Skeletal muscle tissue (tissue), 4 donors: ENCODE results near the gene TMEM91. TPM values are rescaled to one million over a fixed set of nuclear protein-coding genes. Genes with fewer than 3 reads are reported as not detected.

ENCODE experiments used
- H3K27ac ChIP-seq: one replicate; pipeline ENCODE4 v1.7.0; 2013; ENCODE audit warnings: mild to moderate bottlenecking, low read depth, low read length, inconsistent platforms
- H3K27me3 ChIP-seq, 3 donors: one replicate each; pipeline ENCODE4 v1.7.0; 2013; ENCODE audit warnings: low read length in 3 of 3; ENCODE audit not compliant: control insufficient read depth in 3 of 3, insufficient read depth in 3 of 3
- H3K36me3 ChIP-seq, 3 donors: one replicate each; pipeline ENCODE4 v1.7.0; 2013; ENCODE audit warnings: low read length in 3 of 3; ENCODE audit not compliant: control insufficient read depth in 3 of 3, insufficient read depth in 3 of 3
- H3K4me1 ChIP-seq, 3 donors: one replicate each; pipeline ENCODE4 v1.7.0; 2013; ENCODE audit warnings: low read length in 3 of 3, mild to moderate bottlenecking in 3 of 3; ENCODE audit not compliant: control insufficient read depth in 3 of 3, insufficient read depth in 3 of 3
- H3K4me3 ChIP-seq, 3 donors: one replicate each; pipeline ENCODE4 v1.7.0; 2013; ENCODE audit warnings: low read length in 3 of 3
- H3K9ac ChIP-seq, 3 donors: one replicate each; pipeline ENCODE4 v1.7.0; 2013; ENCODE audit warnings: low read length in 3 of 3, mild to moderate bottlenecking in 3 of 3, moderate library complexity in 2 of 3, low read depth in 1 of 3
- H3K9me3 ChIP-seq, 3 donors: one replicate each; pipeline ENCODE4 v1.7.0; 2013; ENCODE audit warnings: low read length in 3 of 3; ENCODE audit not compliant: control insufficient read depth in 3 of 3
- total RNA-seq: library from RNA; depleted of rRNA; stranded (reverse); fragments of >200 nt; gene quantifications from one replicate; pipeline ENCODE4 v1.2.3, GENCODE V29; 2014
- donor health status: Osteomylitis.

TMEM91 gene
- total RNA-seq, 1 donor from 2014 or later: 2.1 TPM

GRCh38 chr19:41425174-41426115 lies 49.1 kb downstream of the TMEM91 start:
- Histone ChIP-seq H3K9ac (peak overlapping the region in 1 of 3 donors; percentile 80), H3K4me1 (peaks cover 16 to 29% (median 28%) of the 10 kb centered on the region in 3 donors), H3K36me3 (peaks cover 51 to 57% (median 56%) of the 10 kb centered on the region in 3 donors), H3K9me3 (no peaks in the 10 kb centered on the region), H3K27ac (no peak overlapping the region), H3K27me3 (no peaks in the 10 kb centered on the region), H3K4me3 (no peak overlapping the region)

- Histone ChIP-seq H3K27me3 (no peaks in the 10 kb centered on the region), H3K4me3 (peak overlapping the region; percentile 19 to 73 (median 68)), H3K4me1 (peaks cover 22 to 37% (median 37%) of the 10 kb centered on the region in 3 donors), H3K9me3 (no peaks in the 10 kb centered on the region), H3K36me3 (peaks cover 43 to 51% (median 48%) of the 10 kb centered on the region in 3 donors), H3K9ac (peak overlapping the region; percentile 53 to 80 (median 76)), H3K27ac (no peak overlapping the region)
These were observed 49.9 kb downstream of the TMEM91 start for GRCh38 chr19:41426116-41426841.

GRCh38 chr19:41426952-41427646 lies 50.8 kb downstream of the TMEM91 start, which contains the start of gene B3GNT8:
TSS of gene B3GNT8 (minus strand) at chr19:41427374. CDS start at chr19:41426778, 596 bp downstream.
- Histone ChIP-seq H3K4me1 (peaks cover 30 to 45% (median 38%) of the 10 kb centered on the region in 3 donors), H3K9ac (peak within 1 kb of the TSS; percentile 53 to 80 (median 76)), H3K27me3 (no peaks in the 10 kb centered on the region), H3K36me3 (peaks cover 39 to 49% (median 49%) of the 10 kb centered on the region in 3 donors), H3K27ac (peak within 1 kb of the TSS; percentile 65), H3K4me3 (peak within 1 kb of the TSS; percentile 49 to 73 (median 68)), H3K9me3 (no peaks in the 10 kb centered on the region)

GRCh38 chr19:41427647-41428480 lies 51.5 kb downstream of the TMEM91 start:
- peaks cover 37 to 49% (median 47%) of the 10 kb centered on the region in 3 donors for H3K36me3 ChIP-seq
- H3K27me3 ChIP-seq: no peaks in the 10 kb centered on the region
- H3K9ac ChIP-seq: peak overlapping the region; percentile 38 to 75 (median 51)
- H3K4me1 ChIP-seq: peaks cover 36 to 53% (median 44%) of the 10 kb centered on the region in 3 donors
- H3K27ac ChIP-seq: peak overlapping the region; percentile 65
- H3K9me3 ChIP-seq: no peaks in the 10 kb centered on the region
- H3K4me3 ChIP-seq: peak overlapping the region; percentile 49 to 65 (median 58)

GRCh38 chr19:41428481-41428859 lies 52.1 kb downstream of the TMEM91 start:
- H3K9ac ChIP-seq: peak overlapping the region in 1 of 3 donors; percentile 75
- peaks cover 38 to 51% (median 48%) of the 10 kb centered on the region in 3 donors for H3K36me3 ChIP-seq
- peaks cover 36 to 57% (median 46%) of the 10 kb centered on the region in 3 donors for H3K4me1 ChIP-seq
- H3K27me3 ChIP-seq: no peaks in the 10 kb centered on the region
- H3K4me3 ChIP-seq: peak overlapping the region in 2 of 3 donors; percentile 13 to 65
- peak overlapping the region; percentile 65 for H3K27ac ChIP-seq
- H3K9me3 ChIP-seq: no peaks in the 10 kb centered on the region

- peak overlapping the region in 1 of 3 donors; percentile 45 for H3K4me3 ChIP-seq
- H3K36me3 ChIP-seq: peaks cover 20 to 36% (median 27%) of the 10 kb centered on the region in 3 donors
- H3K9ac ChIP-seq: peak overlapping the region in 2 of 3 donors; percentile 51 to 87
- peaks cover 36 to 51% (median 43%) of the 10 kb centered on the region in 3 donors for H3K4me1 ChIP-seq
- peak overlapping the region; percentile 85 for H3K27ac ChIP-seq
- H3K27me3 ChIP-seq: no peaks in the 10 kb centered on the region
- no peaks in the 10 kb centered on the region for H3K9me3 ChIP-seq
These were observed 54.6 kb downstream of the TMEM91 start for GRCh38 chr19:41430922-41431321.

- H3K9ac ChIP-seq: peak overlapping the region; percentile 51 to 87 (median 73)
- H3K36me3 ChIP-seq: peaks cover 23 to 36% (median 28%) of the 10 kb centered on the region in 3 donors
- peaks cover 36 to 48% (median 41%) of the 10 kb centered on the region in 3 donors for H3K4me1 ChIP-seq
- no peaks in the 10 kb centered on the region for H3K9me3 ChIP-seq
- peak overlapping the region; percentile 39 to 78 (median 64) for H3K4me3 ChIP-seq
- H3K27ac ChIP-seq: peak overlapping the region; percentile 85
- no peaks in the 10 kb centered on the region for H3K27me3 ChIP-seq
These were observed 55.4 kb downstream of the TMEM91 start for GRCh38 chr19:41431426-41432386.

- H3K36me3 ChIP-seq: peaks cover 27 to 44% (median 30%) of the 10 kb centered on the region in 3 donors
These were observed 56.8 kb downstream of the TMEM91 start for GRCh38 chr19:41433171-41433570.

More at GRCh38 chr19:41433171-41433570, 56.8 kb downstream of the TMEM91 start:
- Histone ChIP-seq H3K27ac (peak overlapping the region; percentile 85), H3K27me3 (no peaks in the 10 kb centered on the region), H3K4me3 (no peak overlapping the region), H3K9me3 (no peaks in the 10 kb centered on the region), H3K4me1 (peaks cover 27 to 39% (median 32%) of the 10 kb centered on the region in 3 donors), H3K9ac (peak overlapping the region in 2 of 3 donors; percentile 2 to 80)
